Tibial nerve (tissue), 4 donors: Measurements from ENCODE around the gene RB1. TPM values are rescaled to one million over a fixed set of nuclear protein-coding genes. Genes with fewer than 3 reads are reported as not detected.

Source experiments
- DNase-seq, 2 donors: peaks; one replicate each; pipeline ENCODE4 v3.0.0-alpha.2; 2019; ENCODE audit warnings: low spot score in 2 of 2
- H3K27ac ChIP-seq, 4 donors: fragments of 200-600 bp; sonication (generic) in 3 of 4; one replicate each; pipeline ENCODE4 v1.5.1; 2017 to 2019; ENCODE audit warnings: mild to moderate bottlenecking in 1 of 4
- H3K27me3 ChIP-seq, 2 donors: fragments of 200-600 bp; sonication (generic) in 1 of 2; one replicate each; pipeline versions ENCODE4 v1.5.1 to v1.6.0; 2017 to 2019
- H3K36me3 ChIP-seq, 3 donors: fragments of 200-600 bp; sonication (generic); one replicate each; pipeline ENCODE4 v1.5.1; 2018 to 2019
- H3K4me1 ChIP-seq, 4 donors: fragments of 200-600 bp; sonication (generic) in 3 of 4; one replicate each; pipeline ENCODE4 v1.5.1; 2017 to 2019
- H3K4me3 ChIP-seq, 4 donors: fragments of 200-600 bp; sonication (generic) in 3 of 4; one replicate each; pipeline ENCODE4 v1.5.1; 2017 to 2019; ENCODE audit warnings: mild to moderate bottlenecking in 1 of 4, moderate library complexity in 1 of 4
- H3K9me3 ChIP-seq, 4 donors: fragments of 200-600 bp; sonication (generic) in 3 of 4; one replicate each; pipeline ENCODE4 v1.5.1; 2017 to 2019
- CTCF ChIP-seq, 5 experiments: fragments of 200-600 bp in 3 of 5; fragments of 450-650 bp in 2 of 5; sonication (generic) in 3 of 5; IDR thresholded peaks; one replicate each; pipeline ENCODE4 v1.5.1; 2016 to 2019; ENCODE audit warnings: antibody characterized with exemption in 5 of 5, mild to moderate bottlenecking in 3 of 5, moderate library complexity in 2 of 5
- EP300 ChIP-seq, 2 donors: sonication (generic); formaldehyde crosslinking; IDR thresholded peaks; one replicate each; pipeline ENCODE4 v1.6.1; 2017; ENCODE audit warnings: antibody characterized with exemption in 2 of 2, mild to moderate bottlenecking in 1 of 2
- POLR2A ChIP-seq, 2 donors: fragments of 450-650 bp; IDR thresholded peaks; one replicate each; pipeline ENCODE4 v1.6.1; 2017; ENCODE audit warnings: antibody characterized with exemption in 2 of 2, mild to moderate bottlenecking in 2 of 2, moderate library complexity in 2 of 2
- WGBS, 2 donors: methylation state at CpG; one replicate each; pipeline ENCODE4 v1.1.5; 2018; 5-methylcytosine and 5-hydroxymethylcytosine counted together
- total RNA-seq, 4 donors: library from RNA; depleted of rRNA; stranded (reverse); fragments of >200 nt; gene quantifications; one replicate each; pipeline ENCODE4 v1.1.0, GENCODE V29; 2016

Gene RB1
- total RNA-seq, 4 donors from 2014 or later: 31.0 to 59.7 (median 45.1) TPM

GRCh38 chr13:48370815-48371214 is 67.3 kb downstream of the RB1 start:
- no peak for DNase-seq
- WGBS, 2 donors: 56% methylated on average over 2 of the region's 2 CpGs
- Histone ChIP-seq H3K36me3 (peaks cover 0 to 47% (median 0%) of the 10 kb centered on the region in 3 donors), H3K9me3 (no peaks in the 10 kb centered on the region), H3K27me3 (no peaks in the 10 kb centered on the region), H3K27ac (no peak overlapping the region), H3K4me1 (no peaks in the 10 kb centered on the region), H3K4me3 (no peak overlapping the region)
- TF ChIP-seq EP300 (IDR thresholded peaks at IDR 0.05) (no peak), CTCF (IDR thresholded peaks at IDR 0.05) (no peak), POLR2A (IDR thresholded peaks at IDR 0.05) (no peak)

GRCh38 chr13:48377857-48378256 is 74.3 kb downstream of the RB1 start:
- Histone ChIP-seq H3K27me3 (no peaks in the 10 kb centered on the region), H3K4me1 (no peaks in the 10 kb centered on the region), H3K27ac (no peak overlapping the region), H3K9me3 (no peaks in the 10 kb centered on the region), H3K4me3 (no peak overlapping the region), H3K36me3 (peaks cover 0 to 74% (median 5%) of the 10 kb centered on the region in 3 donors)
- WGBS, 2 donors: 92 to 97% methylated on average over 2 of the region's 2 CpGs
- DNase-seq: no peak
- TF ChIP-seq CTCF (IDR thresholded peaks at IDR 0.05): no peak
- TF ChIP-seq POLR2A (IDR thresholded peaks at IDR 0.05): no peak

- H3K27ac ChIP-seq: no peak overlapping the region
- H3K36me3 ChIP-seq: peaks cover 0 to 64% (median 5%) of the 10 kb centered on the region in 3 donors
- TF ChIP-seq EP300 (IDR thresholded peaks at IDR 0.05) (no peak), CTCF (IDR thresholded peaks at IDR 0.05) (no peak)
- H3K4me3 ChIP-seq: no peak overlapping the region
- H3K9me3 ChIP-seq: no peaks in the 10 kb centered on the region
- no peaks in the 10 kb centered on the region for H3K27me3 ChIP-seq
- H3K4me1 ChIP-seq: no peaks in the 10 kb centered on the region
- no peak for DNase-seq
Observed at GRCh38 chr13:48380581-48380980, 77.0 kb downstream of the RB1 start.

GRCh38 chr13:48383384-48383783 is 79.8 kb downstream of the RB1 start:
- TF ChIP-seq EP300 (IDR thresholded peaks at IDR 0.05) (no peak), CTCF (IDR thresholded peaks at IDR 0.05) (no peak), POLR2A (IDR thresholded peaks at IDR 0.05) (no peak)
- Histone ChIP-seq H3K27me3 (no peaks in the 10 kb centered on the region), H3K36me3 (peaks cover 0 to 36% (median 5%) of the 10 kb centered on the region in 3 donors), H3K4me1 (no peaks in the 10 kb centered on the region), H3K9me3 (no peaks in the 10 kb centered on the region), H3K4me3 (no peak overlapping the region), H3K27ac (no peak overlapping the region)
- WGBS, 2 donors: 93 to 96% methylated on average over 2 of the region's 2 CpGs
- no peak for DNase-seq

- WGBS, 2 donors: 90 to 92% methylated on average over 8 of the region's 8 CpGs
- Histone ChIP-seq H3K4me1 (no peaks in the 10 kb centered on the region), H3K27ac (no peak overlapping the region), H3K36me3 (peaks cover 0 to 33% (median 0%) of the 10 kb centered on the region in 3 donors), H3K9me3 (peaks cover 0 to 7% (median 3%) of the 10 kb centered on the region in 4 donors), H3K4me3 (no peak overlapping the region), H3K27me3 (no peaks in the 10 kb centered on the region)
- TF ChIP-seq POLR2A (IDR thresholded peaks at IDR 0.05): no peak
- no peak for TF ChIP-seq CTCF (IDR thresholded peaks at IDR 0.05)
- no peak for TF ChIP-seq EP300 (IDR thresholded peaks at IDR 0.05)
- no peak for DNase-seq
Observed at GRCh38 chr13:48386816-48387215, 83.3 kb downstream of the RB1 start.
